ENCODE results near the gene SEZ6L. TPM values are rescaled to one million over a fixed set of nuclear protein-coding genes. Genes with fewer than 3 reads are reported as not detected.

The SEZ6L gene
- total RNA-seq, 2 experiments from 2014 or later: 0.05 TPM; not detected in 1

GRCh38 chr22:26161746-26162145, 7.5 kb upstream of the SEZ6L start:
- ATAC-seq (ENCODE audit: poor library complexity) (no peak), DNase-seq (no peak)
- Mint-ChIP-seq H3K27me3 (peaks cover 54% of the 10 kb centered on the region), H3K36me3 (ENCODE audit: low read depth) (no peaks in the 10 kb centered on the region), H3K27ac (no peak overlapping the region), H3K4me1 (ENCODE audit: low read depth) (no peaks in the 10 kb centered on the region), H3K9me3 (peaks cover 3% of the 10 kb centered on the region), H3K4me3 (no peak overlapping the region)
- H3K4me3 ChIP-seq (ENCODE audit: low read length): no peak overlapping the region
- ChIA-PET CTCF (no interaction called here), POLR2A (no interaction called here)
- no peaks in the 10 kb centered on the region for H3K4me1 ChIP-seq (ENCODE audit: insufficient read depth, low read length)
- no peak overlapping the region for H3K27ac ChIP-seq (ENCODE audit: low read depth in 1 of 2, low read length in 2 of 2)
- intact Hi-C loops (cut with DNase I, micrococcal nuclease): no loop called here
- no peaks in the 10 kb centered on the region for H3K9me3 ChIP-seq (ENCODE audit: control insufficient read depth in 1 of 2, insufficient read depth in 1 of 2, low read length in 2 of 2)
- TF ChIP-seq CTCF (IDR thresholded peaks at IDR 0.05): no peak
- no peaks in the 10 kb centered on the region for H3K36me3 ChIP-seq (ENCODE audit: insufficient read depth, low read length)
- peaks cover 7 to 16% of the 10 kb centered on the region in 2 experiments for H3K27me3 ChIP-seq (ENCODE audit: control insufficient read depth in 1 of 2, insufficient read depth in 2 of 2, low read length in 2 of 2)

- no peak overlapping the region for H3K27ac Mint-ChIP-seq
- Histone ChIP-seq H3K27me3 (ENCODE audit: control insufficient read depth in 1 of 2, insufficient read depth in 2 of 2, low read length in 2 of 2) (peaks cover 11 to 23% of the 10 kb centered on the region in 2 experiments), H3K27ac (ENCODE audit: low read depth in 1 of 2, low read length in 2 of 2) (no peak overlapping the region), H3K9me3 (ENCODE audit: control insufficient read depth in 1 of 2, insufficient read depth in 1 of 2, low read length in 2 of 2) (no peaks in the 10 kb centered on the region), H3K4me1 (ENCODE audit: insufficient read depth, low read length) (no peaks in the 10 kb centered on the region), H3K4me3 (ENCODE audit: low read length) (no peak overlapping the region), H3K36me3 (ENCODE audit: insufficient read depth, low read length) (no peaks in the 10 kb centered on the region)
- intact Hi-C loops (cut with DNase I, micrococcal nuclease): no loop called here
- no peaks in the 10 kb centered on the region for H3K36me3 Mint-ChIP-seq (ENCODE audit: low read depth)
- CTCF ChIA-PET: no interaction called here
- ATAC-seq (ENCODE audit: poor library complexity): no peak
- H3K4me3 Mint-ChIP-seq: no peak overlapping the region
- DNase-seq: no peak
- H3K27me3 Mint-ChIP-seq: peaks cover 58% of the 10 kb centered on the region
- no peaks in the 10 kb centered on the region for H3K4me1 Mint-ChIP-seq (ENCODE audit: low read depth)
- POLR2A ChIA-PET: no interaction called here
- TF ChIP-seq CTCF (IDR thresholded peaks at IDR 0.05): no peak
- peaks cover under 1% of the 10 kb centered on the region for H3K9me3 Mint-ChIP-seq
These were observed 6.3 kb upstream of the SEZ6L start for GRCh38 chr22:26162926-26163325.

GRCh38 chr22:26164174-26164573, 5.1 kb upstream of the SEZ6L start:
- TF ChIP-seq CTCF (IDR thresholded peaks at IDR 0.05): no peak
- H3K27me3 Mint-ChIP-seq: peaks cover 64% of the 10 kb centered on the region
- no peak overlapping the region for H3K27ac ChIP-seq (ENCODE audit: low read depth in 1 of 2, low read length in 2 of 2)
- ChIA-PET CTCF (no interaction called here), POLR2A (no interaction called here)
- no peak for DNase-seq
- peaks cover 20 to 35% of the 10 kb centered on the region in 2 experiments for H3K27me3 ChIP-seq (ENCODE audit: control insufficient read depth in 1 of 2, insufficient read depth in 2 of 2, low read length in 2 of 2)
- no peaks in the 10 kb centered on the region for H3K4me1 Mint-ChIP-seq (ENCODE audit: low read depth)
- H3K4me1 ChIP-seq (ENCODE audit: insufficient read depth, low read length): no peaks in the 10 kb centered on the region
- no peak overlapping the region for H3K4me3 Mint-ChIP-seq
- peaks cover 0 to 9% of the 10 kb centered on the region in 2 experiments for H3K9me3 ChIP-seq (ENCODE audit: control insufficient read depth in 1 of 2, insufficient read depth in 1 of 2, low read length in 2 of 2)
- H3K36me3 ChIP-seq (ENCODE audit: insufficient read depth, low read length): no peaks in the 10 kb centered on the region
- ATAC-seq (ENCODE audit: poor library complexity): no peak
- H3K27ac Mint-ChIP-seq: no peak overlapping the region
- no peak overlapping the region for H3K4me3 ChIP-seq (ENCODE audit: low read length)
- no peaks in the 10 kb centered on the region for H3K9me3 Mint-ChIP-seq
- no peaks in the 10 kb centered on the region for H3K36me3 Mint-ChIP-seq (ENCODE audit: low read depth)
- intact Hi-C loops (cut with DNase I, micrococcal nuclease): no loop called here

Data from CD4-positive, alpha-beta T cell (primary cell).